Neural cell (in vitro differentiated cells): ENCODE results near the gene WSB1. TPM values are rescaled to one million over a fixed set of nuclear protein-coding genes. Genes with fewer than 3 reads are reported as not detected.

Experiments
- H2AFZ ChIP-seq: fragments of 200-600, 300-800 bp; sonication (generic), shearing (Covaris generic); 2 replicates; pipeline ENCODE4 v1.6.0; 2014; ENCODE audit warnings: low read depth, mild to moderate bottlenecking, antibody characterized with exemption, low read length, moderate library complexity
- H3F3A ChIP-seq: fragments of 200-600 bp; shearing (Covaris generic); 2 replicates; pipeline ENCODE4 v1.6.1; 2016; ENCODE audit warnings: mild to moderate bottlenecking, moderate library complexity, mixed read lengths, antibody characterized with exemption, low read length; ENCODE audit not compliant: insufficient read depth, poor library complexity, severe bottlenecking
- H3K27ac ChIP-seq: fragments of 200-600, 300-800 bp; sonication (generic), shearing (Covaris generic); 2 replicates; pipeline ENCODE4 v1.5.1; 2014; ENCODE audit warnings: mild to moderate bottlenecking, low read length, moderate library complexity
- H3K27me3 ChIP-seq: fragments of 300-800, 200-600 bp; sonication (generic), shearing (Covaris generic); 2 replicates; pipeline ENCODE4 v1.6.0; 2014; ENCODE audit warnings: mild to moderate bottlenecking, low read depth, low read length, moderate library complexity; ENCODE audit not compliant: insufficient read depth
- H3K36me3 ChIP-seq: fragments of 300-800, 200-600 bp; sonication (generic), shearing (Covaris generic); 2 replicates; pipeline ENCODE4 v1.5.1; 2014; ENCODE audit warnings: mild to moderate bottlenecking, antibody characterized with exemption, low read length, moderate library complexity; ENCODE audit not compliant: insufficient read depth
- H3K4me2 ChIP-seq: fragments of 300-800, 200-600 bp; sonication (generic), shearing (Covaris generic); 2 replicates; pipeline ENCODE4 v1.6.0; 2014; ENCODE audit warnings: mild to moderate bottlenecking, low read length
- H3K4me3 ChIP-seq: fragments of 300-800, 200-600 bp; sonication (generic), shearing (Covaris generic); 2 replicates; pipeline ENCODE4 v1.5.1; 2014; ENCODE audit warnings: mild to moderate bottlenecking, low read length, moderate library complexity
- H3K79me2 ChIP-seq: fragments of 200-600 bp; shearing (Covaris generic); replicated peaks from 2 replicates; pipeline ENCODE4 v1.6.0; 2014; ENCODE audit warnings: mild to moderate bottlenecking, low read length, moderate library complexity; ENCODE audit not compliant: insufficient read depth
- H3K9ac ChIP-seq: fragments of 300-800, 200-600 bp; sonication (generic), shearing (Covaris generic); 2 replicates; pipeline ENCODE4 v1.6.1; 2016; ENCODE audit warnings: mild to moderate bottlenecking, low read length, mixed read lengths
- H3K9me2 ChIP-seq: fragments of 200-600 bp; shearing (Covaris generic); 2 replicates; pipeline ENCODE4 v1.6.1; 2016; ENCODE audit warnings: mild to moderate bottlenecking, low read length, mixed read lengths; ENCODE audit not compliant: insufficient read depth
- H3K9me3 ChIP-seq: fragments of 200-600, 300-800 bp; sonication (generic), shearing (Covaris generic); 2 replicates; pipeline ENCODE4 v1.6.1; 2016; ENCODE audit warnings: mild to moderate bottlenecking, mixed run types, low read length, moderate library complexity, mixed read lengths
- H4K20me1 ChIP-seq: fragments of 200-600 bp; shearing (Covaris generic); 2 replicates; pipeline ENCODE4 v1.6.1; 2016; ENCODE audit warnings: mild to moderate bottlenecking, mixed run types; ENCODE audit not compliant: insufficient read depth
- CTCF ChIP-seq: fragments of 450-650 bp; IDR thresholded peaks from 2 replicates; pipeline ENCODE4 v1.5.1; 2014; ENCODE audit warnings: antibody characterized with exemption, mild to moderate bottlenecking, moderate library complexity; ENCODE audit not compliant: poor library complexity, severe bottlenecking
- EP300 ChIP-seq: fragments of 450-650 bp; conservative IDR thresholded peaks from 2 replicates; pipeline ENCODE4 v1.6.1; 2014; ENCODE audit warnings: antibody characterized with exemption, mild to moderate bottlenecking, moderate library complexity; ENCODE audit not compliant: poor library complexity, severe bottlenecking
- EZH2 ChIP-seq: fragments of 200-600, 300-800 bp; shearing (Covaris generic), sonication (generic); IDR thresholded peaks from 2 replicates; pipeline ENCODE4 v1.6.1; 2014; ENCODE audit warnings: antibody characterized with exemption, low read length, borderline replicate concordance, mild to moderate bottlenecking; ENCODE audit not compliant: insufficient read depth, poor library complexity, severe bottlenecking
- MXI1 ChIP-seq: fragments of 450-650 bp; conservative IDR thresholded peaks from 2 replicates; pipeline ENCODE4 v1.6.1; 2014; ENCODE audit warnings: antibody characterized with exemption, mild to moderate bottlenecking; ENCODE audit not compliant: poor library complexity, severe bottlenecking
- POLR2AphosphoS5 ChIP-seq: IDR thresholded peaks from 2 replicates; pipeline ENCODE4 v1.6.1; 2012
- RAD21 ChIP-seq: fragments of 450-650 bp; conservative IDR thresholded peaks from 2 replicates; pipeline ENCODE4 v1.6.1; 2014; ENCODE audit warnings: antibody characterized with exemption, mild to moderate bottlenecking, moderate library complexity
- REST ChIP-seq: IDR thresholded peaks from 2 replicates; pipeline ENCODE4 v1.6.1; 2012; ENCODE audit warnings: borderline replicate concordance
- SMC3 ChIP-seq: fragments of 450-650 bp; conservative IDR thresholded peaks from 2 replicates; pipeline ENCODE4 v1.6.1; 2014; ENCODE audit warnings: antibody characterized with exemption, mild to moderate bottlenecking, moderate library complexity; ENCODE audit not compliant: poor library complexity
- TAF1 ChIP-seq: IDR thresholded peaks from 2 replicates; pipeline ENCODE4 v1.6.1; 2012; ENCODE audit warnings: low read depth
- polyA plus RNA-seq: library from polyadenylated mRNA; depleted of rRNA; stranded (reverse); fragments of >200 nt; gene quantifications from 2 replicates; pipeline ENCODE4 v1.2.3, GENCODE V29; 2014

Gene WSB1
- polyA plus RNA-seq, 1 donor from 2014 or later = 1,828 TPM

- no peak for TF ChIP-seq EZH2
- TF ChIP-seq CTCF = no peak
- TF ChIP-seq REST = no peak
- no peak for TF ChIP-seq TAF1
- no peak for TF ChIP-seq POLR2AphosphoS5
- no peak for TF ChIP-seq EP300
- TF ChIP-seq RAD21 = no peak
- Histone ChIP-seq H3K27me3 (no peaks in the 10 kb centered on the region), H3K9me2 (no peaks in the 10 kb centered on the region), H3K9me3 (no peaks in the 10 kb centered on the region), H3K9ac (no peak overlapping the region), H3K36me3 (no peaks in the 10 kb centered on the region), H3K27ac (no peak overlapping the region), H2AFZ (no peak overlapping the region), H3K4me2 (no peak overlapping the region), H3K4me3 (no peak overlapping the region), H4K20me1 (no peaks in the 10 kb centered on the region), H3F3A (no peaks in the 10 kb centered on the region), H3K79me2 (no peaks in the 10 kb centered on the region)
Measured at GRCh38 chr17:27343294-27343693, 49.4 kb downstream of the WSB1 start.

GRCh38 chr17:27343977-27344607, 50.2 kb downstream of the WSB1 start:
- H4K20me1 ChIP-seq = no peaks in the 10 kb centered on the region
- no peaks in the 10 kb centered on the region for H3K79me2 ChIP-seq
- no peak overlapping the region for H3K27ac ChIP-seq
- H3K36me3 ChIP-seq = no peaks in the 10 kb centered on the region
- no peaks in the 10 kb centered on the region for H3F3A ChIP-seq
- H3K27me3 ChIP-seq = no peaks in the 10 kb centered on the region
- no peak overlapping the region for H3K4me3 ChIP-seq
- TF ChIP-seq MXI1 (no peak), POLR2AphosphoS5 (no peak), REST (no peak), RAD21 (no peak), EP300 (no peak), TAF1 (no peak), SMC3 (no peak), CTCF (no peak), EZH2 (no peak)
- H2AFZ ChIP-seq = no peak overlapping the region
- H3K9ac ChIP-seq = no peak overlapping the region
- H3K9me3 ChIP-seq = no peaks in the 10 kb centered on the region
- no peaks in the 10 kb centered on the region for H3K9me2 ChIP-seq
- no peak overlapping the region for H3K4me2 ChIP-seq
